DMS114 treated with DMSO at 0.1 percent for 48 hours (cell line): ENCODE data around the gene TRPT1.

ENCODE experiments used
- DNase-seq: peaks from one replicate; lab custom pipeline; 2025; ENCODE audit not compliant: unreplicated experiment; lab: John Stamatoyannopoulos, UW

Gene TRPT1

GRCh38 chr11:64210301-64211020 lies 15.5 kb downstream of the TRPT1 start:
- no peak for DNase-seq

DNA sequence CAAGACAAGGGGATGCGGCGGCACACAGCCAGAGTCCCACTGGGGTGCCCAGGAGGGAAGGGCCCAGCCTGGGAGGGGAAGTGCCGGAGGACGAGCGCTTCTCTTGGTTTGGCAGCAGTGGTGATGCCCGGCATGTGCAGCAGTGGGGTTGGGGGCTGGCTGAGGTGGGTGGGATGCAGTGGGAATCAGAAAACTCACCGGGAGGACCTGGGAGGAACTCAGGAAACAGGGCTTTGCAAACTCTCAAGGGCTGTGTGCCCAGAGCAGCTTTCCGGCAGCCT lies 16.5 kb downstream of the TRPT1 start:
- DNase-seq, result no peak

DNA sequence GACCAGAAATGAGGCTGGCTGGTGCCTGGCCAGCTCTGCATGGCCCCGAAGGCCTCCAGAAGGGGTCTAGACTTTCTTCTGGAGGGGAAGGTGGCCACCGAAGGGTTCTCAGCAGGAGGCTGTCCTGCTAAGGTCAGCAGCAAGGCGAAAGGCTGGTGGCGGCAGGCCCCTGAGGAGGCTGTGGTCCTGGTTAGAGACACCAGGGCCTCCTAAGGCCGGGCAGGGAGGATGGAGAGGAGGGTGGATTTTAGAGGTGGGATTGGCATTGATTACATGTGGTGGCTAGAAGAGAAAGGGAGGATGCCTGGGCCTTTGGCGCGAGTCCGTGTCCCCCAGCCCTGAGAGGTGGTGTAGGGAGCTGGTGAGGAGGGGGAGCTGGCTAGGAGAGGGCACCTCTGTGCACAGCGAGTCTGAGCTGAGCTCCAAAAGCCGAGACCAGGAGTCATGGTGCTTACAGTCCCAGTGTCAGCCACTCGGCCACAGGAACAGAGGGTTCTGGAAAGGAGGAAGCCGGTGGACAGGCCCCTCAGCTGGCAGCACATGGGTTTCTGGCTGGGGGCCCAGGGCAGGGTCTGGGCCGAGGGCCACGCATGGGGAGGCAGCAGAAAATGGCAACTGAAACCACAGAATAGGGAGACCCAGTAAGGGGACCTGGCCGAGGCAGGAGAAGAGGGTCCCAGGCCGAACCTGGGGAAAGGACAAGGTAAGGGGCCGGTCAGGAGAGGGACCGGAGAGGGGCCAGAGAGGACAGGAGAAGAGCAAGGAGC lies 17.0 kb downstream of the TRPT1 start:
- DNase-seq, result no peak

GRCh38 chr11:64208086-64208795 lies 17.7 kb downstream of the TRPT1 start:
- no peak for DNase-seq

GRCh38 chr11:64207256-64208085 lies 18.5 kb downstream of the TRPT1 start:
- no peak for DNase-seq

- no peak for DNase-seq
These were observed 19.3 kb downstream of the TRPT1 start, which contains the start of gene FERMT3 for GRCh38 chr11:64206457-64207255. TSS of gene FERMT3 (plus strand) at chr11:64206721. CDS start at chr11:64207365, 644 bp downstream.

DNA sequence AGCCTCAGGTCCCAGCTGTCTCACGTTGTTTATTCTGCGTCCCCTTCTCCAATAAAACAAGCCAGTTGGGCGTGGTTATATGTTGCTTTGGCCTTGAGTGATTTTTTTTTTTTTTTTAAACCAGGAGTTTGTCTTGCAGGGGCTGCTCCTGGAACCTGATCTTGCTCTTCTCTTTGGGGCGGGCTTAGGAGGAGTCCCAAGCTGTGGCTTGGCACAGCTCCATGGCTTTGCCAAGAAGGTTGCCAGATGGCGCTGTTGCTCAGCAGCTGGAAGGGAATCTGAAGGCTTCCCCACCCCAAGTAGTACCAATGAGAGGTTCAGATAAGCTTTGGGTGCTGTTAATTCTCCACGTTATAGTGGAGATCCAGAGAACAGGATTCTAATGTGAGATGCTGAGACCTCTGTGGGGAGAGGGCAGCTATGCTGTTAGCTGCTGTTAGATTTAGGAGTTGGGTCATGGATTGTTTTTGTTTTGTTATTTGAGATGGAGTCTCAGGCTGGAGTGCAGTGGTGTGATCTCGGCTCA lies 21.5 kb downstream of the TRPT1 start:
- DNase-seq, result peak; percentile 45

DNA sequence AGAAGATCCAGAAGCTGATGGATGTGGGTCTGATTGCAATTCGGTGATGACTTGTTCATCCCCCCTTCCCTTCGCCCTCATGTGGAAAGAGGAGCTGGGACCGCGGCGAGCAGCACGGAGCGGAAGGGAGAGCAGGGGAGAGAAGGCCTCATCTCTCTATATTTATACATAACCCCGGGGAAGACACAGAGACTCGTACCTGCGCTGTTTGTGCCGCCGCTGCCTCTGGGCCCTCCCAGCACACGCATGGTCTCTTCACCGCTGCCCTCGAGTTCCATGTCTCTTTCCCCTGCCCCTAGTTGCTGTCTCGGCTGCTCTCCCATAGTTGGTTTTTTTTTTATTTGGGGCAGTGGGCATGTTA lies 21.9 kb downstream of the TRPT1 start:
- DNase-seq, result no peak

- no peak for DNase-seq
These were observed 22.4 kb downstream of the TRPT1 start for GRCh38 chr11:64203421-64204079.

- no peak for DNase-seq
These were observed 23.0 kb downstream of the TRPT1 start for GRCh38 chr11:64202992-64203391.

- DNase-seq, result no peak
These were observed 24.4 kb downstream of the TRPT1 start for GRCh38 chr11:64201543-64201942.

DNA sequence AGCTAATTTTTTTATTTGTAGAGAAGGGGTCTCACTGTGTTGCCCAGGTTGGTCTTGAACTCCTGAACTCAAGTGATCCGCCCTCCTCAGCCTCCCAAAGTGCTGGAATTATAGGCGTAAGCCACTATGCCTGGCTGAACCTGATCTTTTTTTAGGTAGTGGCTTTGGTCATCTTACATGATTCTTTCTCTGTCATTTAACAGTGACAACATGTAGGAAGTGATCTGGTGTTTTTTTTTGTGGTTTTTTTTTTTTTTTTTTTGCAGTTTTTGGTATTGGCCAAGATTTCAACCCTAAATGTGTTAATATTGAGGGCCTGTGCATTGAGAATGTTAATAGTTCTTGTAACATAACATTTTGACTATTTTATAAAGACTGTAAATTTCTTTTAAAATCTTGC lies 27.5 kb downstream of the TRPT1 start:
- no peak for DNase-seq

GRCh38 chr11:64196626-64197025 lies 29.4 kb downstream of the TRPT1 start:
- no peak for DNase-seq

- DNase-seq, result no peak
These were observed 33.6 kb downstream of the TRPT1 start for GRCh38 chr11:64192434-64192833.

DNA sequence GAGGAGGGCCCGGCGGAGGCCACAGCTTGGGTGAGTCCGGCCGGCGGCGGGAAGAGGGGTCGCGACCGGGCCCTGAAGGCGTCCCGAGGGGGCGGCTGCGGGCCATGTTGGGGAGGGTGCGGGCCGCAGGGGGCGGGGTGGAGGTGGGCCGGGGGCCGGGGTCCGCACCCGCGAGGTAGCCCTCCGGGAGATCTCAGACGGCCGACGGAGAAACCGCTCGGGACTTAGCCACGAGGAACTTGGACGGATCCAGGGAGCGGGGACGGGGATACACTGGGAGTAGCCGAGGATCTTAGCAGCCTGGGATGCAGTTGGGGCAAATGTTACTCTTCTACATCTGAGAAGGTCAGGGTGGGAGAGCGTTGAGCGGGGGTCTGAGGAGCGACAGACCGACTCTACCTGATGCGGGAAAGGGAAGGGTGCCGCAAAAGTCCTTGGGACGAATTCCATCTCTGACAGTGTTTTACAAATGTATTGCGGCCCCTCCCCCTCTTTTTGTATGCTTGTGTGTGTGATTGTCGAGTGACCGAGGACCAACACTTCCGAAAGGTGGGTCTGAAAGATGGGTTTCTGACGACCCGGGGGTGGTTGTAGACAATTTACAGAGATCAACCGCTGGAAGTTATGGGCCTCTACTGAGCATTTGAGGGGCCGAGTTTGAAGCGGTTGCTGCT lies 39.4 kb downstream of the TRPT1 start:
- no peak for DNase-seq

DNA sequence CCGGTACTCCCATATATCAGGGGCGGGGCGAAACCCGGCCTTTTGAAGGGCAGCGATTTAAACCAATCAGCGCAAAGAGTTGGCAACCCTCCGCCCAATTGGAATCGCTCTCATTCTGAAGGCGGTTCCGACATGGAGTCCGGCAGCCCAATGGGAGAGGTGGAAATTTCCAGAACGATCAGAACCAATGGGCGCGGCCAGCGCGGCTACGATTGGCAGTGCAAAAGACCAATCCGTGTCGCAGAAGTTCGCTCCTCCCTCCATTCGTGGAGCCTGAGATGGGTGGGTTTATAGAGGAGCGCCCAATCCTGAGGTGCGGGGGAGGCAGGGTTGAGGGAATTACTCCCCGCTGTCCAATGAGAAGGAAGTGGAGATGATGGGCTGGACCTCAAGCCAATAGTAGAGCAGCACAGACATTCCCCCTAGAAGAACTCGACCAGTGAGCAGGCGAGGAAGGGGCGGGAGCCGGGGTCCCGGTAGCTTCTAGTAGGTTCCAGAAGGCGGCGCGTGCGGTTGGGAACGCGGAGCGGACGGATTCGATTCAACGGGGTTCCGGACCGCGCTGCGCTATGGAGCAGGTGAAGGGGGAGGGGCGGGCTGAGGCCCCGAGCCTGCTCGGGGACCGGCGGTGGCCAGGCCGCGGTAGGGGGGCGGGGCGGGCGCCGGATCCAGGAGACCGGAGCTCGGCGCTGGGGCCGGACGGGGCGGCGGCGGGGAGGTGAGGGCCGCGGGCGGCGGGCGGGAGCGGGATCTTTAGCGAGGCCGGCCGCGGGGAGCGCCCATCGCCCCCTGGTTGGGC lies 40.1 kb downstream of the TRPT1 start, which contains the start of gene STIP1:
TSS of gene STIP1 (plus strand) at position 479 of the 799 bp plus-strand sequence. CDS start at position 570, 91 bp downstream.
- peak; percentile 100 for DNase-seq

- DNase-seq, result peak; percentile 78
These were observed 40.8 kb downstream of the TRPT1 start for GRCh38 chr11:64185175-64185692.

DNA sequence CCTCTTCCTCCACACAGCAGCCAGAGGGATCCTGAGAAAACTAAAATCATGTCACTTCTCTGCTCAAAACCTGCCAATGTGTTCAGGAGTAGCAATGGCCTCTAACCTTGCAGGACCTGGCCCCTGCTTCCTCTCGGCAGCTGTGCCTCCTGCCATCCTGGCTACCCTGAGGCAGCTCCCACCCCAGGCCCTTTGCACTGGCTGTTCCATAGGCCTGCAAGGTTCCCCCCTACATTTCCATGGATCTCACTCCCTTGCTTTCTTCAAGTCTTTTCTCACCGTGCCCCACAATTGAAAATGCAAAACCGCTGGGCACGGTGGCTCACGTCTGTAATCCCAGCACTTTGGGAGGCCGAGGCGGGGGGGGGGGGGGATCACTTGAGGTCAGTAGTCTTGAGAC lies 42.1 kb downstream of the TRPT1 start:
- no peak for DNase-seq
